Endothelial cell of coronary artery (primary cell): ENCODE results near the gene MCU. TPM values are rescaled to one million over a fixed set of nuclear protein-coding genes. Genes with fewer than 3 reads are reported as not detected.

Experiments used
- total RNA-seq: library from RNA; depleted of rRNA; stranded (reverse); fragments of >200 nt; gene quantifications from 2 replicates; pipeline ENCODE4 v1.2.3, GENCODE V29; 2014

The MCU gene, protein sequence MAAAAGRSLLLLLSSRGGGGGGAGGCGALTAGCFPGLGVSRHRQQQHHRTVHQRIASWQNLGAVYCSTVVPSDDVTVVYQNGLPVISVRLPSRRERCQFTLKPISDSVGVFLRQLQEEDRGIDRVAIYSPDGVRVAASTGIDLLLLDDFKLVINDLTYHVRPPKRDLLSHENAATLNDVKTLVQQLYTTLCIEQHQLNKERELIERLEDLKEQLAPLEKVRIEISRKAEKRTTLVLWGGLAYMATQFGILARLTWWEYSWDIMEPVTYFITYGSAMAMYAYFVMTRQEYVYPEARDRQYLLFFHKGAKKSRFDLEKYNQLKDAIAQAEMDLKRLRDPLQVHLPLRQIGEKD
- 24.2 and 31.0 TPM in 2 replicates for total RNA-seq

DNA sequence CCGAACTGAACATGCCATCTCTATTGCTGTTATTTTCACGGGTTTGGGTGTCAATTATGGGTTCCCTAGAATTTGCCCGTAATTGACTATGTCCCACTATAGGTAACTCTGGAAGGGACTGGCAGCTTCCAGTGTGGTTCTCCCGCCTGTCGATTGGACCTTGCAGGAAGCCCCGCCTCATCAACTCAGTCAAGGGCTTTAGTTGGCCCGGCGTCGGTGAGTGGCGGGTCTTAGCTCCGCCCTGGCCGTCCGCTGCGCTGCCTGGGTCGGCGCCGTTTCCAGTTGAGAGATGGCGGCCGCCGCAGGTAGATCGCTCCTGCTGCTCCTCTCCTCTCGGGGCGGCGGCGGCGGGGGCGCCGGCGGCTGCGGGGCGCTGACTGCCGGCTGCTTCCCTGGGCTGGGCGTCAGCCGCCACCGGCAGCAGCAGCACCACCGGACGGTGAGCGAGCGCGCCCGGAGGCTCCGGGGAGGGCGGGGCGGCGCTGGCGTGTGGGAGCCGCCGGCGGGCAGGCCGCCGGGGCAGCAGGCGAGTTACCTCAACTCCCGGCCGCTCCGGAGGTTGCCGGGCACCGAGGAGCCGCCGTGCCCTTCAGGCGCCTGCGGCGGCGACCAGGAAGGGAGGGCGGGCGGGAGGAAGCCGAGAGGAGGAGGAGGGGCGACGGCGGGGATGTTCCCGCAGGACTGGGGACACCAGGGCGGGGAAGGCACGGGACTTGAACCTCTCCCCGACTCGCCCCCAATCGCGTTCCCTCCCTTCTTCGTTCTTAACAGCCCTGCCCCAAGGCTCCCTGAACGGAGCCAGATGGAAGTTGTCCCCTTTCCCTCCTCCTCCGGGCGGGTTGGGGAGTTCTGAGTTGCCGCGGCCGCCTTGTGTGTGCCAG, at the start of gene MCU:
Gene MCU (plus strand): TSS at position 281 of the 881 bp plus-strand sequence. CDS start 9 bp downstream, at position 290.

DNA sequence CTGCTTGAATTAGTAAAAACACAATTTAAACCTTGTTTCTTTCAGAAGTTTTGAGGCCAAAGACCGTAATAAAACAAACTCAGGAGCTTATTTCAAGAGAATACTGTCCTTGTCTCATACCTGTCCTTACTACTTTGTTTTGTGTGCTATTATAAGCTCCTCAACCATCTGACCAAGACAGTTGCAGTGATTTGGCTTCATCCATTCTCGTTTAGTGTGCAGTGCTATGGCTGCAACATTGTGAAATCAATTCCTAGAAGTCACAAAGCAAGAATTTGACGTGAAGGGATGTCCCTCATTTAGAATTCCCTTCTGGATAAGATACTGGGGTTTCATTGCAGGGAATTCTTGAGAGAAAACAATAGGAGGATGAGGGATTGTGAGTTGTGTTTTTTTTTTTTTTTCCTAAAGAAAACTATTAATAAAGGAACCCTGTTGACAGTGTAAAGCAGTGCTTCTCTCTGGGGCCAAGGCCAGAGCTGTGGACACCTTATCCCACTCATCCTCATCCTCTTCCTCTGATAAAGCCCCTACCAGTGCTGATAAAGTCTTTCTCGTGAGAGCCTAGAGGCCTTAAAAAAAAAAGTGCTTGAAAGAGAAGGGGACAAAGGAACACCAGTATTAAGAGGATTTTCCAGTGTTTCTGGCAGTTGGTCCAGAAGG, 201.3 kb downstream of the MCU start, which contains the start of gene OIT3:
Gene OIT3 (plus strand): TSS at position 604 of the 663 bp plus-strand sequence. CDS start 60 bp downstream, outside the sequence.

Other genes with a start within 250 kb of the MCU start
- gene MICU1, start 66.1 kb upstream of the MCU start, total RNA-seq, result 27.2 and 27.6 TPM in 2 replicates
- gene OIT3, start 201.6 kb downstream of the MCU start, total RNA-seq, result 0.09 TPM in 2 replicates